Right lobe of liver (tissue), 4 donors: ENCODE measurements around the gene ZNF107.
"Not testable (repeated sequence)": the region's sequence is repeated elsewhere in the genome, so short reads cannot be mapped to it uniquely, and the experiment has no call there.

Experiments
- CTCF ChIP-seq, 4 donors: fragments of 200-600 bp in 3 of 4; fragments of 450-650 bp in 1 of 4; IDR thresholded peaks; one replicate each; pipeline versions ENCODE4 v1.5.1 to v1.8.0; 2016 to 2022; ENCODE audit warnings: antibody characterized with exemption in 4 of 4, mild to moderate bottlenecking in 2 of 4
- POLR2A ChIP-seq: fragments of 450-650 bp; IDR thresholded peaks from one replicate; pipeline ENCODE4 v1.6.1; 2017; ENCODE audit warnings: antibody characterized with exemption, mild to moderate bottlenecking
- donor health status: DM: no; HTN: no; CAD: no.
- donor health status: DM: no; HTN: no; CAD: no.
- donor health status: DM: no; HTN: yes; CAD: no.

DNA sequence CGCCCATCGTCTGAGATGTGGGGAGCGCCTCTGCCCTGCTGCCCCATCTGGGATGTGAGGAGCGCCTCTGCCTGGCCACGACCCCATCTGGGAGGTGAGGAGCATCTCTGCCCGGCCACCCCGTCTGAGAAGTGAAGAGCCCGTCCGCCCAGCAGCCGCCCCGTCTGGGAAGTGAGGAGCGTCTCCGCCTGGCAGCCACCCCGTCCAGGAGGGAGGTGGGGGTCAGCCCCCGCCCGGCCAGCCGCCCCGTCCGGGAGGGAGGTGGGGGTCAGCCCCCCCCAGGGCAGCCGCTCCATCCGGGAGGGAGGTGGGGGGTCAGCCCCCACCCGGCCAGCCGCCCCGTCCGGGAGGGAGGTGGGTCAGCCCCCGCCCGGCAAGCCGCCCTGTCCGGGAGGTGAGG, 52.0 kb downstream of the ZNF107 start:
- not testable (repeated sequence) for TF ChIP-seq CTCF (IDR thresholded peaks at IDR 0.05); POLR2A
